Measurements from ENCODE around the gene RYR2. TPM values are rescaled to one million over a fixed set of nuclear protein-coding genes. Genes with fewer than 3 reads are reported as not detected.

Gene RYR2
- total and polyA plus RNA-seq, 9 of the 15 experiments (the other 6 are each of a cell fraction or from before 2014, with no cell fraction given): 0.03 to 0.42 (median 0.14) TPM

GRCh38 chr1:237500566-237500965 lies 458.6 kb downstream of the RYR2 start (continued):
- TF ChIP-seq E2F5 (CRISPR knock-in tag; IDR thresholded peaks at IDR 0.05): no peak
- no peak for TF ChIP-seq RBM17 (IDR thresholded peaks at IDR 0.05; ENCODE audit: borderline replicate concordance, low read depth, low read length)
- 0 out of 2 replicates have a peak, but pooled peaks have one; percentile 22 for TF ChIP-seq JUNB (CRISPR knock-in tag; conservative IDR thresholded peaks at IDR 0.05)

GRCh38 chr1:237503292-237503691 lies 461.3 kb downstream of the RYR2 start:
- CTCF ChIA-PET (ENCODE audit: low intra/inter-chr PET ratio): no interaction called here

More at GRCh38 chr1:237503292-237503691, 461.3 kb downstream of the RYR2 start:
- no peaks in the 10 kb centered on the region for H3K27me3 ChIP-seq (ENCODE audit: control insufficient read depth in 2 of 2, insufficient read depth in 2 of 2, low read length in 2 of 2)
- H3K9me3 ChIP-seq (replicated peaks; ENCODE audit: control insufficient read depth, insufficient read depth, low read depth, low read length): no peaks in the 10 kb centered on the region; the same call in 1 of the 2 replicates
- H2AFZ ChIP-seq (ENCODE audit: low read depth, low read length): no peak overlapping the region
- no peak overlapping the region for H3K9ac ChIP-seq (ENCODE audit: insufficient read depth in 1 of 2, low read depth in 2 of 2, low read length in 2 of 2)
- H4K20me1 ChIP-seq (replicated peaks; ENCODE audit: control insufficient read depth, insufficient read depth, low read length): no peaks in the 10 kb centered on the region
- no peaks in the 10 kb centered on the region for H3K9me1 ChIP-seq (ENCODE audit: control insufficient read depth, insufficient read depth, low read length)
- H3K36me3 ChIP-seq (ENCODE audit: control insufficient read depth, insufficient read depth, low read length): no peaks in the 10 kb centered on the region
- DNase-seq (ENCODE audit: extremely low read depth in 1 of 4, low spot score in 3 of 4) (no peak), FAIRE-seq (no peak), ATAC-seq (no peak)
- BruUV-seq (replicated peaks): no TSS peak
- intact Hi-C loops (cut with micrococcal nuclease) (no loop called here), in situ Hi-C loops (cut with MboI) (no loop called here)
- TF ChIP-seq BHLHE40 (IDR thresholded peaks at IDR 0.05; ENCODE audit: low read length) (no peak), ZNF785 (CRISPR knock-in tag; IDR thresholded peaks at IDR 0.05) (no peak), ZNF740 (CRISPR knock-in tag; IDR thresholded peaks at IDR 0.05) (no peak), ZNF740 (tag; IDR thresholded peaks at IDR 0.05) (no peak), RHOXF2B (CRISPR knock-in tag; conservative IDR thresholded peaks at IDR 0.05) (no peak), NR2F6 (CRISPR knock-in tag; IDR thresholded peaks at IDR 0.05) (no peak), ZNF431 (CRISPR knock-in tag; IDR thresholded peaks at IDR 0.05) (no peak), ZNF41 (CRISPR knock-in tag; conservative IDR thresholded peaks at IDR 0.05) (no peak)
- H3K4me1 ChIP-seq (replicated peaks in 1 of 2; ENCODE audit: control insufficient read depth in 2 of 2, insufficient read depth in 2 of 2, low read length in 2 of 2): no peaks in the 10 kb centered on the region
- 4% methylated on average over 8 of the region's 8 CpGs for WGBS (ENCODE audit: insufficient coverage, low coverage, missing lambda C conversion rate)
- no peaks in the 10 kb centered on the region for H3K79me2 ChIP-seq (ENCODE audit: control insufficient read depth, insufficient read depth, low read length)
- POLR2A ChIA-PET: no interaction called here
- H3K27ac ChIP-seq (ENCODE audit: extremely low read depth, low read depth, low read length): no peak overlapping the region
- no peak overlapping the region for H3K4me2 ChIP-seq (ENCODE audit: insufficient read depth, low read length)
- H3K4me3 ChIP-seq: no peak overlapping the region
